ENCODE results near the gene DGKH. TPM values are rescaled to one million over a fixed set of nuclear protein-coding genes. Genes with fewer than 3 reads are reported as not detected.

DGKH gene
- polyA plus RNA-seq, 1 donor from 2014 or later, result 3.5 TPM

DNA sequence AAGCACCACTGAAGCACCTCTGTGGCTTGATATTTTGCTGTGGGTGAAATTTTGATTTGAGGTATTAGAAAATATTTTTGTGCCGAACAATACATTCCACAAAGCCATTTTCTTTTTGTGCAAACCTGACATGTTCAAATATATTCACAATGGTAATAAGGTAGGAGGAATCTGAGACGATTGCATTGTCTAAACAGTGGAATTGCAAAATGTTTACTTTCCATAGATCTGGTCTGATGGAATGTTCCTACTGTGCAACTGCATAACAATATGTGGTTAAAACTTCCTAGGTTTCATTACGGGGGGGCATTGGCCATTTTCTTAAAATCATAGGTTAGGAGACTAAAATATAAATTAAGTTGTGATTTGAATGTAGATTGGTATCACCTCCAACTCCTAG lies 180.8 kb downstream of the DGKH start:
- Histone ChIP-seq H3K9me2 (ENCODE audit: insufficient read depth, low read length) (no peaks in the 10 kb centered on the region), H3K9ac (ENCODE audit: low read length) (no peak overlapping the region), H3K4me2 (ENCODE audit: low read length) (no peak overlapping the region), H3K27me3 (ENCODE audit: insufficient read depth, low read depth, low read length) (no peaks in the 10 kb centered on the region), H3K27ac (ENCODE audit: low read length) (no peak overlapping the region), H3K36me3 (ENCODE audit: insufficient read depth, low read length) (no peaks in the 10 kb centered on the region), H3K4me3 (ENCODE audit: low read length) (no peak overlapping the region), H3K9me3 (ENCODE audit: low read length) (no peaks in the 10 kb centered on the region), H4K20me1 (ENCODE audit: insufficient read depth) (no peaks in the 10 kb centered on the region), H2AFZ (ENCODE audit: low read depth, low read length) (no peak overlapping the region), H3F3A (ENCODE audit: insufficient read depth, low read length, poor library complexity, severe bottlenecking) (no peaks in the 10 kb centered on the region), H3K79me2 (replicated peaks; ENCODE audit: insufficient read depth, low read length) (no peaks in the 10 kb centered on the region)
- TF ChIP-seq POLR2AphosphoS5 (IDR thresholded peaks at IDR 0.05), result no peak
- TF ChIP-seq MXI1 (conservative IDR thresholded peaks at IDR 0.05; ENCODE audit: poor library complexity, severe bottlenecking), result no peak
- TF ChIP-seq EZH2 (IDR thresholded peaks at IDR 0.05; ENCODE audit: borderline replicate concordance, insufficient read depth, low read length, poor library complexity, severe bottlenecking), result no peak
- no peak for TF ChIP-seq RAD21 (conservative IDR thresholded peaks at IDR 0.05)
- no peak for TF ChIP-seq EP300 (conservative IDR thresholded peaks at IDR 0.05; ENCODE audit: poor library complexity, severe bottlenecking)
- TF ChIP-seq, protein P1, sequence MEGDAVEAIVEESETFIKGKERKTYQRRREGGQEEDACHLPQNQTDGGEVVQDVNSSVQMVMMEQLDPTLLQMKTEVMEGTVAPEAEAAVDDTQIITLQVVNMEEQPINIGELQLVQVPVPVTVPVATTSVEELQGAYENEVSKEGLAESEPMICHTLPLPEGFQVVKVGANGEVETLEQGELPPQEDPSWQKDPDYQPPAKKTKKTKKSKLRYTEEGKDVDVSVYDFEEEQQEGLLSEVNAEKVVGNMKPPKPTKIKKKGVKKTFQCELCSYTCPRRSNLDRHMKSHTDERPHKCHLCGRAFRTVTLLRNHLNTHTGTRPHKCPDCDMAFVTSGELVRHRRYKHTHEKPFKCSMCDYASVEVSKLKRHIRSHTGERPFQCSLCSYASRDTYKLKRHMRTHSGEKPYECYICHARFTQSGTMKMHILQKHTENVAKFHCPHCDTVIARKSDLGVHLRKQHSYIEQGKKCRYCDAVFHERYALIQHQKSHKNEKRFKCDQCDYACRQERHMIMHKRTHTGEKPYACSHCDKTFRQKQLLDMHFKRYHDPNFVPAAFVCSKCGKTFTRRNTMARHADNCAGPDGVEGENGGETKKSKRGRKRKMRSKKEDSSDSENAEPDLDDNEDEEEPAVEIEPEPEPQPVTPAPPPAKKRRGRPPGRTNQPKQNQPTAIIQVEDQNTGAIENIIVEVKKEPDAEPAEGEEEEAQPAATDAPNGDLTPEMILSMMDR (IDR thresholded peaks at IDR 0.05; ENCODE audit: poor library complexity, severe bottlenecking), result no peak
- no peak for TF ChIP-seq SMC3 (conservative IDR thresholded peaks at IDR 0.05; ENCODE audit: poor library complexity)
- TF ChIP-seq, protein P2, sequence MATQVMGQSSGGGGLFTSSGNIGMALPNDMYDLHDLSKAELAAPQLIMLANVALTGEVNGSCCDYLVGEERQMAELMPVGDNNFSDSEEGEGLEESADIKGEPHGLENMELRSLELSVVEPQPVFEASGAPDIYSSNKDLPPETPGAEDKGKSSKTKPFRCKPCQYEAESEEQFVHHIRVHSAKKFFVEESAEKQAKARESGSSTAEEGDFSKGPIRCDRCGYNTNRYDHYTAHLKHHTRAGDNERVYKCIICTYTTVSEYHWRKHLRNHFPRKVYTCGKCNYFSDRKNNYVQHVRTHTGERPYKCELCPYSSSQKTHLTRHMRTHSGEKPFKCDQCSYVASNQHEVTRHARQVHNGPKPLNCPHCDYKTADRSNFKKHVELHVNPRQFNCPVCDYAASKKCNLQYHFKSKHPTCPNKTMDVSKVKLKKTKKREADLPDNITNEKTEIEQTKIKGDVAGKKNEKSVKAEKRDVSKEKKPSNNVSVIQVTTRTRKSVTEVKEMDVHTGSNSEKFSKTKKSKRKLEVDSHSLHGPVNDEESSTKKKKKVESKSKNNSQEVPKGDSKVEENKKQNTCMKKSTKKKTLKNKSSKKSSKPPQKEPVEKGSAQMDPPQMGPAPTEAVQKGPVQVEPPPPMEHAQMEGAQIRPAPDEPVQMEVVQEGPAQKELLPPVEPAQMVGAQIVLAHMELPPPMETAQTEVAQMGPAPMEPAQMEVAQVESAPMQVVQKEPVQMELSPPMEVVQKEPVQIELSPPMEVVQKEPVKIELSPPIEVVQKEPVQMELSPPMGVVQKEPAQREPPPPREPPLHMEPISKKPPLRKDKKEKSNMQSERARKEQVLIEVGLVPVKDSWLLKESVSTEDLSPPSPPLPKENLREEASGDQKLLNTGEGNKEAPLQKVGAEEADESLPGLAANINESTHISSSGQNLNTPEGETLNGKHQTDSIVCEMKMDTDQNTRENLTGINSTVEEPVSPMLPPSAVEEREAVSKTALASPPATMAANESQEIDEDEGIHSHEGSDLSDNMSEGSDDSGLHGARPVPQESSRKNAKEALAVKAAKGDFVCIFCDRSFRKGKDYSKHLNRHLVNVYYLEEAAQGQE (IDR thresholded peaks at IDR 0.05; ENCODE audit: borderline replicate concordance), result no peak
- TF ChIP-seq TAF1 (IDR thresholded peaks at IDR 0.05; ENCODE audit: low read depth), result no peak

GRCh38 chr13:42232671-42233070 lies 184.2 kb downstream of the DGKH start:
- Histone ChIP-seq H3K27me3 (ENCODE audit: insufficient read depth, low read depth, low read length) (no peaks in the 10 kb centered on the region), H3K36me3 (ENCODE audit: insufficient read depth, low read length) (no peaks in the 10 kb centered on the region), H3K9me3 (ENCODE audit: low read length) (no peaks in the 10 kb centered on the region), H3K4me2 (ENCODE audit: low read length) (no peak overlapping the region), H3F3A (ENCODE audit: insufficient read depth, low read length, poor library complexity, severe bottlenecking) (no peaks in the 10 kb centered on the region), H3K79me2 (replicated peaks; ENCODE audit: insufficient read depth, low read length) (no peaks in the 10 kb centered on the region), H3K27ac (ENCODE audit: low read length) (no peak overlapping the region), H3K9ac (ENCODE audit: low read length) (no peak overlapping the region), H2AFZ (ENCODE audit: low read depth, low read length) (no peak overlapping the region), H3K9me2 (ENCODE audit: insufficient read depth, low read length) (no peaks in the 10 kb centered on the region), H3K4me3 (ENCODE audit: low read length) (no peak overlapping the region), H4K20me1 (ENCODE audit: insufficient read depth) (no peaks in the 10 kb centered on the region)
- TF ChIP-seq, protein P2 (IDR thresholded peaks at IDR 0.05; ENCODE audit: borderline replicate concordance), result no peak
- TF ChIP-seq POLR2AphosphoS5 (IDR thresholded peaks at IDR 0.05) (no peak), EZH2 (IDR thresholded peaks at IDR 0.05; ENCODE audit: borderline replicate concordance, insufficient read depth, low read length, poor library complexity, severe bottlenecking) (no peak), SMC3 (conservative IDR thresholded peaks at IDR 0.05; ENCODE audit: poor library complexity) (no peak), EP300 (conservative IDR thresholded peaks at IDR 0.05; ENCODE audit: poor library complexity, severe bottlenecking) (no peak), TAF1 (IDR thresholded peaks at IDR 0.05; ENCODE audit: low read depth) (no peak), MXI1 (conservative IDR thresholded peaks at IDR 0.05; ENCODE audit: poor library complexity, severe bottlenecking) (no peak), RAD21 (conservative IDR thresholded peaks at IDR 0.05) (no peak)
- TF ChIP-seq, protein P1 (IDR thresholded peaks at IDR 0.05; ENCODE audit: poor library complexity, severe bottlenecking), result no peak

Data from neural cell (in vitro differentiated cells).